Measurements from ENCODE around the gene FAM222B.

Gene FAM222B

DNA sequence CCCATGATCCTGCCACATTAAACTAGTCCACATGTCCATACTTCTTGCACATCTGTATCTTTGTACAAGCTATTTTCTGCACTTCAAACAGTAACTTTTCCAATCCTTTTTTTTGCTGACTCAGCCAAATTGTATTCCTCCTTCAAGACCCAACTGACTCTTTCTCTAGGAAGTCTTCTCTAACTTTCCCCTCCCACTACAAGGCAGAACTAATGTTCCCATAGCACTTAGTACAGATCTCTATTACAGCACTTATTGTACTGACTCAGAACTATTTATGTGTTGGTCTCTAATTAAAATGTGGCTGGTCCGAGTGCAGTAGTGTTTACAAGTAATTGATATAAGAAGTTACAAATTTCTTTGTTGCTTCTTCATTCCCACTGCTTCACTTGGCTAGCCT is 8.2 kb downstream of the FAM222B start:
- no peak overlapping the region for H3K9ac ChIP-seq (ENCODE audit: insufficient read length)
- no peak for TF ChIP-seq EZH2 (IDR thresholded peaks at IDR 0.05)
- TF ChIP-seq POLR2AphosphoS5 (IDR thresholded peaks at IDR 0.05; ENCODE audit: borderline replicate concordance, low read depth, low read length), result no peak
- TF ChIP-seq FOXP2 (optimal IDR thresholded peaks at IDR 0.05; ENCODE audit: control extremely low read depth, extremely low read length, insufficient read depth), result no peak
- DNase-seq (ENCODE audit: low read depth, low spot score), result no peak

DNA sequence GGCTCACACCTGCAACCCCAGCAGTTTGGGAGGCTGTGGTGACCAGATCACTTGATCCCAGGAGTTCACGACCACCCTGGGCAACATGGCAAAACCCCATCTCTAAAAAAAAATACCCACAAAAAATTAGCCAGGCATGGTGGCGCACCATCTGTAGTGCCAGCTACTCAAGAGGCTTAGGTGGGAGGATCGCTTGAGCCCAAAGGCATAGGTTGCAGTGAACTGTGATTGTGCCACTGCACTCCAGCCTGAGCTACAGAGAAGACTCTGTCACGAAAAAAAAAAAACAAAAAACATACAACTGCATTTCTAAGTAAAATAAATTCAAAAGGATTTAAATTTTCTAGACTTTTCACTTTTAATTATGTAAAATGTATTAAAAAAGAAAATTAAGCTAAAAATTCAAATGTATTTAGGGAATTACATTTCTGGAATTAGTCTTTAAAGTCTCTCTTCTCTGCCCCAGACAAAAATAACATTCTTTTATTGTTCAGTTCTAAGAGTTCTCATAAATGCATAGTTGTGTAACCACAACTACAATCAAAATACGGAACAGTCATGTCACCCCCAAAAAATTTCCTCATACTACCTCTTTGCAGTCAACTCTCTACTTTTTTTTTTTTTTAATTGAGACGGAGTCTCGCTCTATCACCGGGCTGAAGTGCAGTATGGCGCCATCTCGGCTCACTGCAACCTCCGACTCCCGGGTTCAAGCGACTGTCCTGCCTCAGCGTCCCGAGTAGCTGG is 14.1 kb downstream of the FAM222B start:
- TF ChIP-seq POLR2AphosphoS5 (IDR thresholded peaks at IDR 0.05; ENCODE audit: borderline replicate concordance, low read depth, low read length) (no peak), FOXP2 (optimal IDR thresholded peaks at IDR 0.05; ENCODE audit: control extremely low read depth, extremely low read length, insufficient read depth) (no peak), EZH2 (IDR thresholded peaks at IDR 0.05) (no peak)
- no peak for DNase-seq (ENCODE audit: low read depth, low spot score)
- no peak overlapping the region; the same call in 1 of the 2 replicates for H3K27ac ChIP-seq
- no peak overlapping the region for H3K9ac ChIP-seq (ENCODE audit: insufficient read length)
- H3K36me3 ChIP-seq (ENCODE audit: insufficient read depth, low read length), result 0 out of 2 replicates have a peak, but pooled peaks cover 4% of the 10 kb centered on the region
- H3K9me3 ChIP-seq (ENCODE audit: low read depth, low read length), result no peaks in the 10 kb centered on the region
- no peak overlapping the region for H3K4me3 ChIP-seq

More for the DNA sequence above, 8.2 kb downstream of the FAM222B start:
- no peaks in the 10 kb centered on the region for H3K9me3 ChIP-seq (ENCODE audit: low read depth, low read length)
- H3K27ac ChIP-seq, result peak overlapping the region; percentile 54; the same call in 1 of the 2 replicates
- no peak overlapping the region for H3K4me3 ChIP-seq
- 0 out of 2 replicates have a peak, but pooled peaks cover 4% of the 10 kb centered on the region for H3K36me3 ChIP-seq (ENCODE audit: insufficient read depth, low read length)

DNA sequence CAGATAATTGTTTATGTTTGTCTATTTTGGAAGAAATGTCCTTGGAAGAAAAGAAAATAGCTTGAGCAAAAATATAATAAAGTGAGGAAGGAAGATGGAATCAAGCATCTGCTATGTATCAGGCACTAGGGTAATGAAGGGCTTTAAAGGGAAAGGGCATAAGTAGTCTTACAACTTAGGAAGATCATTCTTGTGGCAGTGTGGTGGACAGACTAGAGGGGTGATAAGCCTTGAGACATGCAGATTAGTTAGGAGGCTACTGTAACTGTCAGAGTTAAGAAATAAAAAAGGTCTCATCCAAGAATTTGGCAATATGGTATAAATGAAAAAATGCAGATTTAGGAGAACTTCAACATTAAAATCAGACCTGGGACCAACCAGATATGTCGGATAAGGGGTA is 14.9 kb downstream of the FAM222B start:
- Histone ChIP-seq H3K27ac (peak overlapping the region; percentile 36; the same call in 1 of the 2 replicates), H3K36me3 (ENCODE audit: insufficient read depth, low read length) (0 out of 2 replicates have a peak, but pooled peaks cover 4% of the 10 kb centered on the region), H3K4me3 (no peak overlapping the region), H3K9ac (ENCODE audit: insufficient read length) (no peak overlapping the region), H3K9me3 (ENCODE audit: low read depth, low read length) (no peaks in the 10 kb centered on the region)
- TF ChIP-seq FOXP2 (optimal IDR thresholded peaks at IDR 0.05; ENCODE audit: control extremely low read depth, extremely low read length, insufficient read depth), result no peak
- no peak for TF ChIP-seq POLR2AphosphoS5 (IDR thresholded peaks at IDR 0.05; ENCODE audit: borderline replicate concordance, low read depth, low read length)
- TF ChIP-seq EZH2 (IDR thresholded peaks at IDR 0.05), result no peak
- no peak for DNase-seq (ENCODE audit: low read depth, low spot score)

DNA sequence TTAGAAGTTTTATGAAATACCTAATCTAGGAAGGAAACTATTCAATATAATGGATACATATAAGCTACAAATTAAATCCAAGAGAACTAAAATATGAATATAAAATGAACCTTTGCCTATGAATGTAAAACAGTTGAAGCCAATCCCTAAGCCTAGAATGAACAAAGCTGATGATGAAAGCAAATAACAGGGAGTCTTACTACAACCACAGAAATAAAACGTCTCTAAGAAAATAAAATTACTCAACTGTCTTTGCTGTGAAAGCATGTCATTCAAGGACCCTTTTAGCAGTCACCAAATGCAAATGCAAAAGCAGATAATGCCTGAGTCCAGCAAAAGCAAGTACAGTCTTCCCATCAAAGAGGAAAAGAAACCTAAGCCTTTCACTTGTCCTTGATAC is 23.0 kb downstream of the FAM222B start:
- H3K36me3 ChIP-seq (ENCODE audit: insufficient read depth, low read length), result no peaks in the 10 kb centered on the region
- no peaks in the 10 kb centered on the region for H3K9me3 ChIP-seq (ENCODE audit: low read depth, low read length)
- no peak for DNase-seq (ENCODE audit: low read depth, low spot score)
- H3K4me3 ChIP-seq, result no peak overlapping the region
- H3K9ac ChIP-seq (ENCODE audit: insufficient read length), result no peak overlapping the region
- TF ChIP-seq FOXP2 (optimal IDR thresholded peaks at IDR 0.05; ENCODE audit: control extremely low read depth, extremely low read length, insufficient read depth), result no peak
- TF ChIP-seq EZH2 (IDR thresholded peaks at IDR 0.05), result no peak
- no peak for TF ChIP-seq POLR2AphosphoS5 (IDR thresholded peaks at IDR 0.05; ENCODE audit: borderline replicate concordance, low read depth, low read length)
- peak overlapping the region; percentile 32; the same call in 1 of the 2 replicates for H3K27ac ChIP-seq

DNA sequence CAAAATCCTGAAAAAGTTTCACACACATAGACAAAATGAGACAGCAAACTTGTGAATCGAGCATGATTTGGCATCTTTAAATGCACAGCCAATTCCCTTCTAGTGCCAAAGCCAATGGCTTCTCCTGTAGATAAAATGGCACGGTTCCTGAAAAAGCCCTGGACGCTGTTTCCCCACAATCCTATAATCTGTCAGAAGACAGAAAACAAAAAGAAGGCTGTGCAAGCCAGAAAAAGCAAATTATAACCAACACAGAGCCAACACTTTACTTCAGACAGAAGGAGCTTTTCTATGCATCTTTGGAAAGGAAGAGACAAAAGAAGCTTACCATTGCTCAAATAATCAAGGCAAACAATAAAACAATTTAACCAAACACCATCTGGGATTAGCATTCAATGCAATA is 23.8 kb downstream of the FAM222B start:
- Histone ChIP-seq H3K27ac (peak overlapping the region; percentile 12; the same call in 1 of the 2 replicates), H3K4me3 (no peak overlapping the region), H3K36me3 (ENCODE audit: insufficient read depth, low read length) (no peaks in the 10 kb centered on the region), H3K9me3 (ENCODE audit: low read depth, low read length) (no peaks in the 10 kb centered on the region), H3K9ac (ENCODE audit: insufficient read length) (no peak overlapping the region)
- no peak for TF ChIP-seq EZH2 (IDR thresholded peaks at IDR 0.05)
- no peak for TF ChIP-seq POLR2AphosphoS5 (IDR thresholded peaks at IDR 0.05; ENCODE audit: borderline replicate concordance, low read depth, low read length)
- no peak for TF ChIP-seq FOXP2 (optimal IDR thresholded peaks at IDR 0.05; ENCODE audit: control extremely low read depth, extremely low read length, insufficient read depth)
- no peak for DNase-seq (ENCODE audit: low read depth, low spot score)

DNA sequence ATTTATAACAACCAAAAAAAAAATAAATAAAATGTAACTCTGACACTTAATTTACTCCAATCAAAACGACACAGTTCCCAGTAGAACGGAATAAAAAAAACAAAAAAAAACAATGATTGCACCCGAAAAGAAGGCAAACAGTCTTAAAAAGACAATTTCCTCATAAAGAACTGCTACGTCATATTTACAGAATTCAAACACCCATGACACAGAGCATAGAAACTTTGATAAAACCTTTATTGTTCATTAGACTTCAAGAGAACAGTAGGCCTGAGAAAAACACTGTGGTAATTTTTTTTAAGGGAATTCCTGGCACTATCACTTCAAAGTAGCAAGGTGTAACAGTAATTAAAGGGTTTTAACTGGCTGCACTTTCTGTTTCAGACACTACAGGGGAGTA is 26.1 kb downstream of the FAM222B start:
- no peak overlapping the region for H3K4me3 ChIP-seq
- DNase-seq (ENCODE audit: low read depth, low spot score), result no peak
- no peak overlapping the region for H3K27ac ChIP-seq
- no peak for TF ChIP-seq FOXP2 (optimal IDR thresholded peaks at IDR 0.05; ENCODE audit: control extremely low read depth, extremely low read length, insufficient read depth)
- TF ChIP-seq EZH2 (IDR thresholded peaks at IDR 0.05), result no peak
- no peak for TF ChIP-seq POLR2AphosphoS5 (IDR thresholded peaks at IDR 0.05; ENCODE audit: borderline replicate concordance, low read depth, low read length)
- H3K36me3 ChIP-seq (ENCODE audit: insufficient read depth, low read length), result no peaks in the 10 kb centered on the region
- no peaks in the 10 kb centered on the region for H3K9me3 ChIP-seq (ENCODE audit: low read depth, low read length)
- H3K9ac ChIP-seq (ENCODE audit: insufficient read length), result no peak overlapping the region

DNA sequence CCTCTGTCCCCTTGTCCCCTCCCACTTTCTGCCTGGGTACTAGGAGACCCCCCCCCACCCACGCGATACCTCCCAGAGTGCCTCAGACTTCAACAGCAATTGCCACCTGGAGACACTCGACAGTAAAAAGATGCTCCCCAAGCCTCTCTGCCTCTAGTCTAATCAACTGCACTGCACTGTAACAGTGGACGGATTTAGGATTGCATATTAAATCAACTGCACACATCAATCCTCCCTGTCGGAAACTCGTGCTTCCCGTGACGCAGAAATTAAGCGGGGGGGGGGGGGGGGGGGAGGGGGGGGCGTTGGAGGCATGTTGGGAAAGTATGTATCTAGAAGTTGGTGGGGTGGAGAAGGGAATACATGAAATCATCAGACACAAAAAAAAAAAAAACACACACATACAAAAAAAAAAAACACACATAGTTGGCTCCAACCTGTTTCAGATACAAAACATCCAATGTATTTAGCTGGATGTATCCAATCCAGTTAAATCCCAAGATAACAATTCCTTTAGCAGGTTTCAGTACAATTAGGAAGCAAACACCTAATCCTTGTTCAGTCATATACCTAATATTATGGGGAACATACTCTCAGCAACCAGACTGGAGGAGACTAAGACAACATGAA is 29.7 kb downstream of the FAM222B start:
- Histone ChIP-seq H3K4me3 (peak overlapping the region; percentile 84), H3K36me3 (ENCODE audit: insufficient read depth, low read length) (no peaks in the 10 kb centered on the region), H3K9me3 (ENCODE audit: low read depth, low read length) (no peaks in the 10 kb centered on the region), H3K27ac (peak overlapping the region; percentile 85), H3K9ac (ENCODE audit: insufficient read length) (peak overlapping the region; percentile 71)
- no peak for TF ChIP-seq EZH2 (IDR thresholded peaks at IDR 0.05)
- peak; percentile 12 for DNase-seq (ENCODE audit: low read depth, low spot score)

DNA sequence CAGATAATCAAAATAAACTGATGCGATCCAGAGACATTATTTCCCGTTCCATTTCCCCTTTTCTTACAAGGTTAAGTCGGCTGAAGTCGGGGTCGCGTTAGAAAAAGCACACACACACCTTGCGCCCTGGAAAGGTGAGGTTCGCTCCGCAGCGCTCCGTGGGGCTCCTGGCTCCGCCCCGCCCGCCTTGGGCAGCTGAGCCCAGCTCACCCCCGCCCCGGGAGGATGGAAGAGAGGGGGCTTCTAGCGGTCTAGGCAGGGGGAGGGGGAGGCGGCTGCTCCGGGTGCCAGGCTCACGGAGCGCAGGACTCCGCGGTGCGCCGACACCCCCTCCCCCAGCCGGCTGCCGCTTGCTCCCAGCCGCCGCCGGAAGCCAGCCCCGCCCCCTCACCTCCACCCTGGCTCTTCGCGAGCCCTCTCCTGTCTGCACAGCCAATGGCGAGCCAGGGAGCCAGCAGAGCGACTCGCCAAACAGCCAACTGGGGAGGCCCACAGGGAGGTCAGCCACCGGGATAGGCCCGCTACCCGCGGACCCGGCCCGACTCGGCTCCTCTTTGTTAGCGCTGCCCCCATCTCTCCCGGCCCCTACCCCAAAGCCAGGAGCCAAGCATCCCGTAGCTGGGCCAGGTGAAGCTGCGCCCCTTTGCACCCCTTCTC is 30.4 kb downstream of the FAM222B start:
- peak; percentile 60 for DNase-seq (ENCODE audit: low read depth, low spot score)
- Histone ChIP-seq H3K9ac (ENCODE audit: insufficient read length) (peak overlapping the region; percentile 71), H3K27ac (peak overlapping the region; percentile 85), H3K36me3 (ENCODE audit: insufficient read depth, low read length) (no peaks in the 10 kb centered on the region), H3K9me3 (ENCODE audit: low read depth, low read length) (no peaks in the 10 kb centered on the region), H3K4me3 (peak overlapping the region; percentile 84)
- TF ChIP-seq FOXP2 (optimal IDR thresholded peaks at IDR 0.05; ENCODE audit: control extremely low read depth, extremely low read length, insufficient read depth), result no peak
- TF ChIP-seq EZH2 (IDR thresholded peaks at IDR 0.05), result no peak
- peak; percentile 78 for TF ChIP-seq POLR2AphosphoS5 (IDR thresholded peaks at IDR 0.05; ENCODE audit: borderline replicate concordance, low read depth, low read length)
